GM23338 (cell line): ENCODE results near the gene ADGRG6. TPM values are rescaled to one million over a fixed set of nuclear protein-coding genes. Genes with fewer than 3 reads are reported as not detected.
A peak's percentile ranks its signal among the peaks of the same experiment; 100 is the strongest.

Experiments used
- ATAC-seq: fragments of 200-7000 bp; cut with Tn5 transposase; 3 replicates; pipeline ENCODE4 v1.9.1; 2020
- DNase-seq: peaks from one replicate; pipeline ENCODE4 v3.0.0-alpha.2; 2015; ENCODE audit warnings: low spot score
- H2AFZ ChIP-seq: fragments of 200-600 bp; sonication (generic); 2 replicates; pipeline ENCODE4 v1.8.0; 2016; ENCODE audit warnings: antibody characterized with exemption, mild to moderate bottlenecking, moderate library complexity
- H3F3A ChIP-seq: fragments of 200-600 bp; sonication (generic); replicated peaks from 2 replicates; pipeline ENCODE4 v1.8.0; 2017; ENCODE audit warnings: antibody characterized with exemption, mixed run types, low read depth
- H3K27ac ChIP-seq: fragments of 200-600 bp; sonication (generic); 2 replicates; pipeline ENCODE4 v1.6.1; 2016; ENCODE audit warnings: low read depth
- H3K27me3 ChIP-seq: fragments of 200-600 bp; sonication (generic); 2 replicates; pipeline ENCODE4 v1.8.0; 2016; ENCODE audit warnings: mild to moderate bottlenecking, mixed run types, moderate library complexity; ENCODE audit not compliant: insufficient read depth
- H3K36me3 ChIP-seq: fragments of 200-600 bp; sonication (generic); 2 replicates; pipeline ENCODE4 v1.8.0; 2016; ENCODE audit warnings: mild to moderate bottlenecking; ENCODE audit not compliant: insufficient read depth
- H3K4me1 ChIP-seq: fragments of 200-600 bp; sonication (generic); 2 replicates; pipeline ENCODE4 v1.8.0; 2016; ENCODE audit warnings: mild to moderate bottlenecking, moderate library complexity; ENCODE audit not compliant: insufficient read depth
- H3K4me2 ChIP-seq: fragments of 200-600 bp; sonication (generic); 2 replicates; pipeline ENCODE4 v1.7.1; 2017; ENCODE audit warnings: mixed run types
- H3K4me3 ChIP-seq: fragments of 200-600 bp; sonication (generic); 2 replicates; pipeline ENCODE4 v1.6.1; 2016; ENCODE audit warnings: mixed run types
- H3K79me2 ChIP-seq: fragments of 200-600 bp; sonication (generic); replicated peaks from 2 replicates; pipeline ENCODE4 v1.8.0; 2017; ENCODE audit warnings: mild to moderate bottlenecking; ENCODE audit not compliant: insufficient read depth
- H3K9me2 ChIP-seq: fragments of 200-600 bp; sonication (generic); 2 replicates; pipeline ENCODE4 v1.8.0; 2017; ENCODE audit not compliant: insufficient read depth
- H4K20me1 ChIP-seq: fragments of 200-600 bp; sonication (generic); replicated peaks from 2 replicates; pipeline ENCODE4 v1.8.0; 2017; ENCODE audit warnings: mild to moderate bottlenecking; ENCODE audit not compliant: insufficient read depth
- H3K27ac Mint-ChIP-seq: 2 replicates; pipeline ENCODE4 v1.8.0; 2020; ENCODE audit warnings: inconsistent platforms, mild to moderate bottlenecking, moderate library complexity, mixed read lengths
- H3K27me3 Mint-ChIP-seq: 3 replicates; pipeline ENCODE4 v1.8.0; 2022; ENCODE audit warnings: low read depth, mild to moderate bottlenecking, moderate library complexity, mixed read lengths, inconsistent platforms; ENCODE audit not compliant: insufficient read depth, poor library complexity
- H3K36me3 Mint-ChIP-seq: 3 replicates; pipeline ENCODE4 v1.8.0; 2021; ENCODE audit warnings: low read depth, mild to moderate bottlenecking, inconsistent platforms, moderate library complexity, mixed read lengths
- H3K4me1 Mint-ChIP-seq: 3 replicates; pipeline ENCODE4 v1.8.0; 2020; ENCODE audit warnings: mild to moderate bottlenecking, inconsistent platforms, mixed read lengths
- H3K4me3 Mint-ChIP-seq: 3 replicates; pipeline ENCODE4 v1.8.0; 2021; ENCODE audit warnings: moderate library complexity, mild to moderate bottlenecking, inconsistent platforms, mixed read lengths
- H3K9me3 Mint-ChIP-seq: 3 replicates; pipeline ENCODE4 v1.8.0; 2020; ENCODE audit warnings: moderate library complexity, mild to moderate bottlenecking, inconsistent platforms, mixed read lengths
- CREB1 ChIP-seq: fragments of 250-450 bp; sonication (Bioruptor Pico); IDR thresholded peaks from 2 replicates; pipeline ENCODE4 v1.5.0; 2020; ENCODE audit warnings: low read depth, mild to moderate bottlenecking, moderate library complexity
- EZH2phosphoT487 ChIP-seq: fragments of 200-600 bp; sonication (generic); IDR thresholded peaks from one replicate; pipeline ENCODE4 v1.8.1; 2018; ENCODE audit warnings: antibody characterized with exemption; ENCODE audit not compliant: unreplicated experiment
- JUNB ChIP-seq: IDR thresholded peaks from one replicate; pipeline ENCODE4 v1.6.1; 2016; ENCODE audit warnings: antibody characterized with exemption; ENCODE audit not compliant: unreplicated experiment
- REST ChIP-seq: IDR thresholded peaks from one replicate; pipeline ENCODE4 v1.6.1; 2018; ENCODE audit warnings: antibody characterized with exemption; ENCODE audit not compliant: unreplicated experiment
- ZNF462 ChIP-seq: fragments of 250-450 bp; sonication (Bioruptor Pico); IDR thresholded peaks from 2 replicates; pipeline ENCODE4 v1.5.0; 2020; ENCODE audit warnings: mild to moderate bottlenecking, moderate library complexity
- polyA plus RNA-seq: library from polyadenylated mRNA; unstranded; fragments of >200 nt; fragmentation: Nextera tagmentation; extraction: Ambion mirVana; gene quantifications from 2 replicates; pipeline ENCODE4 v1.2.1, GENCODE V29; 2016
- total RNA-seq: library from RNA; depleted of rRNA; stranded (reverse); fragments of >200 nt; shearing (Covaris generic); gene quantifications from 2 replicates; pipeline ENCODE4 v1.2.3, GENCODE V29; 2014

ADGRG6 gene
- total and polyA plus RNA-seq, 2 experiments from 2014 or later = 1.3 to 7.7 TPM

GRCh38 chr6:142296975-142297604, 4.7 kb upstream of the ADGRG6 start:
- Histone ChIP-seq H4K20me1 (no peaks in the 10 kb centered on the region), H2AFZ (no peak overlapping the region), H3K79me2 (no peaks in the 10 kb centered on the region), H3K4me1 (peaks cover 28% of the 10 kb centered on the region), H3K4me2 (no peak overlapping the region), H3K27me3 (peaks cover 18% of the 10 kb centered on the region), H3K4me3 (no peak overlapping the region), H3K27ac (no peak overlapping the region), H3K36me3 (no peaks in the 10 kb centered on the region), H3K9me2 (peaks cover 21% of the 10 kb centered on the region; the same call in 1 of the 2 replicates), H3F3A (no peaks in the 10 kb centered on the region)
- peaks cover 20% of the 10 kb centered on the region for H3K27me3 Mint-ChIP-seq
- no peak overlapping the region for H3K4me3 Mint-ChIP-seq
- no peaks in the 10 kb centered on the region for H3K9me3 Mint-ChIP-seq
- H3K36me3 Mint-ChIP-seq = no peaks in the 10 kb centered on the region
- ATAC-seq (no peak), DNase-seq (peak; percentile 36)
- TF ChIP-seq JUNB (no peak), ZNF462 (CRISPR knock-in tag) (no peak), EZH2phosphoT487 (no peak)
- peaks cover 25% of the 10 kb centered on the region for H3K4me1 Mint-ChIP-seq
- no peak overlapping the region for H3K27ac Mint-ChIP-seq

GRCh38 chr6:142297605-142297995, 4.2 kb upstream of the ADGRG6 start:
- Histone ChIP-seq H3K36me3 (no peaks in the 10 kb centered on the region), H3F3A (no peaks in the 10 kb centered on the region), H3K9me2 (peaks cover 21% of the 10 kb centered on the region; the same call in 1 of the 2 replicates), H3K27me3 (peaks cover 23% of the 10 kb centered on the region), H4K20me1 (no peaks in the 10 kb centered on the region), H3K4me3 (no peak overlapping the region), H3K4me1 (peaks cover 29% of the 10 kb centered on the region), H3K27ac (no peak overlapping the region), H3K4me2 (no peak overlapping the region), H3K79me2 (no peaks in the 10 kb centered on the region), H2AFZ (no peak overlapping the region)
- no peaks in the 10 kb centered on the region for H3K36me3 Mint-ChIP-seq
- DNase-seq = no peak
- no peak overlapping the region for H3K27ac Mint-ChIP-seq
- H3K4me3 Mint-ChIP-seq = no peak overlapping the region
- peaks cover 30% of the 10 kb centered on the region for H3K4me1 Mint-ChIP-seq
- no peak for ATAC-seq
- H3K27me3 Mint-ChIP-seq = peaks cover 25% of the 10 kb centered on the region
- no peaks in the 10 kb centered on the region for H3K9me3 Mint-ChIP-seq
- TF ChIP-seq CREB1 (CRISPR knock-in tag) (no peak), JUNB (no peak), REST (no peak)
